ENCODE results near the gene HOXA10.

HOXA10 gene

GRCh38 chr7:27128034-27128433 lies 46.1 kb downstream of the HOXA10 start:
- DNase-seq = no peak

- DNase-seq = no peak
Observed at GRCh38 chr7:27126596-27127327, 47.4 kb downstream of the HOXA10 start.

- no peak for DNase-seq
Observed at GRCh38 chr7:27125986-27126394, 48.1 kb downstream of the HOXA10 start.

GRCh38 chr7:27124902-27125689 lies 49.0 kb downstream of the HOXA10 start:
- no peak for DNase-seq

- DNase-seq = no peak
Observed at GRCh38 chr7:27124096-27124901, 49.8 kb downstream of the HOXA10 start.

- no peak for DNase-seq
Observed at GRCh38 chr7:27123477-27124053, 50.6 kb downstream of the HOXA10 start.

GRCh38 chr7:27123007-27123476 lies 51.1 kb downstream of the HOXA10 start:
- no peak for DNase-seq

- no peak for DNase-seq
Observed at GRCh38 chr7:27122077-27122910, 51.8 kb downstream of the HOXA10 start.

- DNase-seq = no peak
Observed at GRCh38 chr7:27121684-27122076, 52.4 kb downstream of the HOXA10 start.
